Activated naive CD4-positive, alpha-beta T cell treated with anti-CD3 and anti-CD28 coated beads, Interleukin-2, amount 50 U/mL, for 72 hours (primary cell): ENCODE data around the gene SLC38A10. TPM values are rescaled to one million over a fixed set of nuclear protein-coding genes. Genes with fewer than 3 reads are reported as not detected.

ENCODE experiments used
- ATAC-seq, 2 donors: fragments of 150-1000 bp; cut with Tn5 transposase; 2 replicates each; pipeline ENCODE4 v1.10.0; 2021; ENCODE audit warnings: mild to moderate bottlenecking in 2 of 2, moderate library complexity in 2 of 2
- DNase-seq, 2 donors: peaks; one replicate each; pipeline ENCODE4 v3.0.0; 2021 to 2022; ENCODE audit warnings: low spot score in 2 of 2
- H3K27ac Mint-ChIP-seq, 2 donors: one replicate each; pipeline ENCODE4 v1.8.0; 2022; ENCODE audit warnings: mild to moderate bottlenecking in 2 of 2, mixed read lengths in 2 of 2
- H3K36me3 Mint-ChIP-seq, 2 donors: one replicate each; pipeline ENCODE4 v1.8.0; 2022; ENCODE audit warnings: mixed read lengths in 2 of 2
- H3K9me3 Mint-ChIP-seq, 2 donors: one replicate each; pipeline ENCODE4 v1.8.0; 2022; ENCODE audit warnings: mixed read lengths in 2 of 2
- total RNA-seq, 2 donors: library from RNA; stranded (reverse); gene quantifications; one replicate each; pipeline ENCODE4 v1.2.3, GENCODE V29; 2022

Gene SLC38A10
- total RNA-seq, 2 donors from 2014 or later: 19.9 to 72.0 TPM

GRCh38 chr17:81238815-81239713, 56.0 kb downstream of the SLC38A10 start, which contains the start of the genes NDUFAF8 and TEPSIN:
NDUFAF8 (plus strand) TSS chr17:81239318; CDS start chr17:81239364, 46 bp downstream.
TEPSIN (minus strand) TSS chr17:81239055; CDS start chr17:81239033, 22 bp downstream.
- Mint-ChIP-seq H3K27ac (peak within 1 kb of the TSS; percentile 91 to 99), H3K36me3 (peaks cover 8 to 18% of the 10 kb centered on the region in 2 donors), H3K9me3 (no peaks in the 10 kb centered on the region)
- ATAC-seq (peak; percentile 97 to 98), DNase-seq (peak; percentile 95 to 98)

- no peaks in the 10 kb centered on the region for H3K9me3 Mint-ChIP-seq
- peaks cover 8 to 18% of the 10 kb centered on the region in 2 donors for H3K36me3 Mint-ChIP-seq
- no peak for ATAC-seq
- peak overlapping the region in 1 of 2 donors; percentile 91 for H3K27ac Mint-ChIP-seq
- DNase-seq: peak in 1 of 2 donors; percentile 37
These were observed 56.7 kb downstream of the SLC38A10 start for GRCh38 chr17:81238490-81238814.

GRCh38 chr17:81237591-81238489, 57.3 kb downstream of the SLC38A10 start:
- ATAC-seq (no peak), DNase-seq (no peak)
- H3K36me3 Mint-ChIP-seq: peaks cover 8 to 18% of the 10 kb centered on the region in 2 donors
- H3K27ac Mint-ChIP-seq: peak overlapping the region; percentile 9 to 23
- H3K9me3 Mint-ChIP-seq: no peaks in the 10 kb centered on the region

DNA sequence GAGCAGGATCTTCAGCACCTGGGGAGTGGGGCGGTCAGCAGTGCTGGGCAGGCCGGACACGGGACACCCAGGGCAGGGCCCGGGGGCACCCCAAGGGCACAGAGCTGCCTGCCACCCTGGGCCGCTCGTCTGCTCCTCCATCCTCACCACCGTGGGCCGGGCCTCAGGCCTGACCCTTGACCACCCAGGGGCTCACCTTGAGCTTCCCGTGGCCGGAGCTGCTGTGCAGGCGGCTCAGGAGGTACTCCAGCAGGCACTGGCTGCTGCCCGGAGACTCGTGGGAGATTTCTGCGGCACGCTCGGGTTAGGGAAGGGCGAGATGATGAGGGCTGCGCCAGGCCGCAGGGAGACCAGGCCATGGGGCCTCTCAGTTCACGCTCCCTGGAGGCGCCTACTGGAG, 58.3 kb downstream of the SLC38A10 start:
- H3K9me3 Mint-ChIP-seq: no peaks in the 10 kb centered on the region
- no peak for ATAC-seq
- H3K36me3 Mint-ChIP-seq: peaks cover 8 to 12% of the 10 kb centered on the region in 2 donors
- DNase-seq: no peak
- H3K27ac Mint-ChIP-seq: no peak overlapping the region

GRCh38 chr17:81235822-81236740, 59.0 kb downstream of the SLC38A10 start:
- H3K9me3 Mint-ChIP-seq: no peaks in the 10 kb centered on the region
- H3K36me3 Mint-ChIP-seq: peaks cover 8% of the 10 kb centered on the region in 2 donors
- no peak overlapping the region for H3K27ac Mint-ChIP-seq
- no peak for ATAC-seq
- DNase-seq: no peak

GRCh38 chr17:81234940-81235821, 59.9 kb downstream of the SLC38A10 start:
- H3K27ac Mint-ChIP-seq: peak overlapping the region in 1 of 2 donors; percentile 15
- peaks cover 7% of the 10 kb centered on the region in 2 donors for H3K36me3 Mint-ChIP-seq
- ATAC-seq (no peak), DNase-seq (no peak)
- no peaks in the 10 kb centered on the region for H3K9me3 Mint-ChIP-seq

- no peak for ATAC-seq
- Mint-ChIP-seq H3K9me3 (no peaks in the 10 kb centered on the region), H3K36me3 (peaks cover 0 to 6% of the 10 kb centered on the region in 2 donors), H3K27ac (peak overlapping the region in 1 of 2 donors; percentile 15)
- no peak for DNase-seq
These were observed 60.6 kb downstream of the SLC38A10 start for GRCh38 chr17:81234506-81234855.

DNA sequence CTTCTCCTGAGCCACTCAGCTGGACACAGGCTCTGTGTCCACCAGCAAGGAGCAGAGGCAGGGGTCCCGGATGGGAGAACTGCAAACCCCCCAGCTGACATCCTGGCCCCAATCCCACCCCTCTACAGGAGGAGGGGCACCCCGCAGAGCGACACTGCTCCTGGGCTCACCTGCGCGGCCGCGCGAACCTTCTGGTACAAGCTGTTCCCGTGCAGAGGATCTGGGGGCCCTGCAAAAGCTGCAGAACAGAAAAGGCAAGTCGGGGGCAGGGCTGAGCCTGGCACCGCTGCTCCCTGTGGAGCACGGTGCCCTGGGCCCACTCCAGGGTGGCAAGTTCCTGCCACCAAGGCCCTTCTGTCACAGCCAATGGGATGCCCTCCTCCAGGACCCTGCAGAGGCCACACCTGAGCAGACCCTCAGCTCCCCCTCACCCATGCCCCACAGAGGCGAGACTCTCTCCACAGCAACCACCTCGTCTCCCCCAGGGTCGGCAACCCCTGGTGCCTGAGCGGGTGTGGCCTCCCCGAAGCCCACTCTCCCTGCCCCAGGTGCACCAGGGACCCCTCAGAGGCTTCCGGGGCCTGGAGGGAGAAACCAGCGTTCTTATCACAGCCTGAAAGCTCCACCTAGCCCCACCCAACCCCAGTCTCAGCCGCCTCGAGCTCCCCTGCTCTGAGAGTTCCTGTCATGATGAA, 61.1 kb downstream of the SLC38A10 start:
- Mint-ChIP-seq H3K9me3 (no peaks in the 10 kb centered on the region), H3K27ac (no peak overlapping the region), H3K36me3 (peaks cover 0 to 6% of the 10 kb centered on the region in 2 donors)
- ATAC-seq (no peak), DNase-seq (no peak)

DNA sequence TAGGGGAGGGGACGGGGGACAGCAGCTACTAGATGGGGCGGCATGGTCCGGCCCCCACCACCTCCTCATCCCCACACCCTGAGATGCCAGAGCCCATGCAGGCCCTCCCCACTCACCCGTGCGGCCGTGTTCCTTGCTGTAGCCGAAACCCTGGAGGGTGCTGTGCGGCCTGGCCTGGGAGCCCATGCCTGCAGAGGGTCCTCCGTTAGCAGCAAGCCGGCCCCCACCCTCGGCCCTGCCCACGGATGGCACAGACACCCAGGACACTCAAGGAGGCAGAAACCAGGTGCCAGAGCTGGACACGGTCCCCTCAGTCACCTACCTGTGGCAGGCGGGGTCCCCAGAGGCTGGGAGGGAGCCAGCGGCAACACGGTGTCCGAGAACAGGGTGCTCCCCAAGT, 61.8 kb downstream of the SLC38A10 start:
- Mint-ChIP-seq H3K27ac (no peak overlapping the region), H3K36me3 (peaks cover 0 to 6% of the 10 kb centered on the region in 2 donors), H3K9me3 (no peaks in the 10 kb centered on the region)
- ATAC-seq (no peak), DNase-seq (no peak)

DNA sequence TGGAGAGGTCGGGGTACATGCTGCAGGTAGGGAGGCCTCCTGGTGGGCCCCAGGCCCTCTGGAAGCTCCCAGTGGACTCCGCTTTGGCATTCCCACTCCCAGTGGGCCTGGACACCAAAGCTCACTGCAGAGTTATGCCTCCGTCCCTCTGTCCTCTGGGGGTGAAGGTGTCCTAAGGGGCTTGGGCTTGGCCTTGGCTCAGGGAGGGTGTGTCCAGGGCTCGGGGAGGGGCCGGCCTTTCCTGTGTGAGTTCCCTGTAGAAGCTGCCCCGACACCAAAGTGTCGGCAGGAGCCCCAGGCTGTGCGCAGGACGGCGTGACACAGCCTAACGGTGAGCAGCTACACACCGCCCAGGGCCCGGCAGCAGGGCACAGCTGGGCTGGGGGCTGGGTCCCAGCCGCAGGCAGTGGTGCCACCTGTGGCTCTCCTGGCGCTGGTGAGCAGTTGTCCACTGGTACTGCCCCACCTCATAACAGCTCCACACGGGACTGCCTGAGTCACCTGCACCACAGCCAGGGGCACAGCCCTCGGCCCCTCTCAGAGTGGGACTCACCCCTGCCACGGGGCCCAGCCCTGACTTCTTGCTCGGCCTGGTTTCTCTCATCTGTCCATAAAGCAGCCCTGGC, 62.4 kb downstream of the SLC38A10 start:
- Mint-ChIP-seq H3K27ac (no peak overlapping the region), H3K36me3 (peaks cover 0 to 6% of the 10 kb centered on the region in 2 donors), H3K9me3 (peaks cover 0 to 1% of the 10 kb centered on the region in 2 donors)
- DNase-seq (no peak), ATAC-seq (no peak)

DNA sequence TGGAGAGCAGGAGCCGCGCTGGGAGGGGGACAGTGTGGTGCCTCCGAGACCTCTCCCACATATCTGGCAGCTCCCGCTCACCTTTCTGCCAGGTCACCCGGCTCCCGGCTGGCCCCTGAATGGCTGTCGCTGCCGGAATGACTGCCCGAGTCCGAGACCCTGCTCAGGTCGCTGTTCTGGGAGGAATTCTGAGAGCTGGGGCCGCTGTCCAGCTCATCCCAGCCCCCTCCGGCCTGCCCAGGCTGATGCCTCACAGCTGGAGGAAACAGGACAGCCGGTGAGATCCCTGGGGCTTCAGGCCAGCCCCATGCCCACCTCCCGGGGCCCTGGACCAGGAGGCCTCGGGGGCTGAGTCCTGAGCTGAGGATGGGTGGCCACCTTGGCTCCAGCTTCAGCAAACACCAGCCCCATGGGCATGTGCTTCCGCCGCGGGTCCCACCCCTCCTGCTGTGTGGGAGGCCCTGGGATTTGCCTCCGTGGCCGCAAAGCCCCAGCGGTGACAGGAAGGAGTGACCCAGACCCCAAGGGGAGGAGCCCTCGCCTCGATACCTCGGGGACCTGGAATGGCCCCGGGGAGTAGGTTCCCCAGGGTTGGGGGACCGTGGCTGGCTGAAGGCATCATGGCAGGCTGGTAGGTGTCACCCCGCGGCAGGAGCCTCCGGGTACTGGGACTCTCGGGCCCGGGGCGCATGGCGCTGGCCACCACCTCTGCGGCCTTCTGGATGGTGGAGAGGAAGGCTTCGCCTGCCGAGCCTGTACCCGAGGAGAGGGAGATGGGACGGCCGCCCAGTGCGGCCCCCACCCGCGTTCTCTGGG, 63.1 kb downstream of the SLC38A10 start:
- ATAC-seq (no peak), DNase-seq (no peak)
- Mint-ChIP-seq H3K9me3 (peaks cover 0 to 5% of the 10 kb centered on the region in 2 donors), H3K27ac (no peak overlapping the region), H3K36me3 (peaks cover 0 to 6% of the 10 kb centered on the region in 2 donors)

DNA sequence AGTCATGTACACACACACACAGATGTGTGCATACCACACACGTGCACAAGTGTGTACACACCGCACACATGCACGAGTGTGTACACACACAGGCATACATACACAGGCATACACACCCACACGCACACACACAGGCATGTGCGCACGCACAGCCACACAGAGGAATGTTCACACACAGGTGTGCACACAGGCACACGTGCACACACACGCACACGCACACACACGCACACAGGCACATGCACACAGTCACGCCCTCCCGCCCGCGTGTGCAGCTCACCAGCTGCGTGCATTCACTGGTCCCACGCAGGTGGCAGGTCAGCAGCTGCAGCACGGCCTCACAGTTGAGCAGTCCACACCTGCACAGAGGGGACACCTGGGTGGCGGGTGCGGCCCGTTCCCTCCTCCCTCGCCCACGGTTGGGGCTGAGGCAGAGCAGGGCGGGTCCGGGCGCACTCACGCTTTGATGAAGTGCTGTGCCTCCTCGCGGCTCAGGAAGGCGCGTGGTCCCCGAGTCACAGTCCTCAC, 63.9 kb downstream of the SLC38A10 start:
- Mint-ChIP-seq H3K27ac (peak overlapping the region; percentile 1 to 24), H3K36me3 (peaks cover 0 to 6% of the 10 kb centered on the region in 2 donors), H3K9me3 (peaks cover 0 to 5% of the 10 kb centered on the region in 2 donors)
- DNase-seq (no peak), ATAC-seq (no peak)

DNA sequence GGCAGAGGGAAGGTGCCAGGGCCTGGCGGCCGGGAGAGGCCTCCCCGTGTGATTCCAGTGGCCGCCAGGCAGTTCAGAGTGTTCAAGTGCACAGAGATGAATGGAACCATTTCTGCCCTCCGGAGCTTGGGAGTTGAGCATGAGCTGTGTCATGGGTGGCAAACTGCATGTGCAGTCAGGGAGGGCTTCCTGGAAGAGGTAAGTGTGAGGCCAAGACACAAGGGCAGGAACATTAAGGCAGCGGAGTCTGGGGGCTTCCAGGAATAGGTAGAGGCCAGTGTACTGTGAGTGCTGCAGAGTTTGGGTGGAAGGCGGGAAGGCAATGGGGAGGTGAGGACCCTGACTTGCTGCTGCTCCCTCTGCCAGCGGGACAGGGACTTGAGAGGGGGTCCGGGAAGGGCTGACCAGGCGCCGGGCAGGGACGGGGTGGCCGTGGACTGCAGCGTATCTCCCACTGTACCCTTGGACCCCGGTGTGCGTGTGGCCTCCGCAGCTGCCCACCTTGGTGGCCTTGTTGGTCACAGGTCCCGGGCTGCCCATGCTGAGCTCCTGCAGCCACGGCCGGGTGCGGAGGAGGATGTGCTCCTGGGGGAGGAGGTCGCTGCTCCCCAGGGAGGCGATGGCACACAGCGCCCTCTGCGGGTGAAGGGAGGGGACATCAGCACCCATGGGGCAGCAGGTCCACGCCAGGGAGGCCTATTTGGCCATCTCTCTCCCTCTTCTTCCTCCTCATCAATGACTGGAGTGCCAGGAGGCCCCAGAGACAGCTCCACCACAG, 64.9 kb downstream of the SLC38A10 start:
- no peak for DNase-seq
- Mint-ChIP-seq H3K36me3 (peaks cover 0 to 6% of the 10 kb centered on the region in 2 donors), H3K27ac (peak overlapping the region in 1 of 2 donors; percentile 32), H3K9me3 (peaks cover 0 to 5% of the 10 kb centered on the region in 2 donors)
- ATAC-seq: peak in 1 of 2 donors; percentile 31
